HG03432 (cell line): ENCODE results near the gene HLA-F.
A peak's percentile ranks its signal among the peaks of the same experiment; 100 is the strongest.

Source experiments
- ATAC-seq: cut with Tn5 transposase; IDR thresholded peaks from one replicate; pipeline ENCODE4 v1.9.1; 2021; ENCODE audit warnings: mild to moderate bottlenecking, moderate library complexity; ENCODE audit not compliant: unreplicated experiment

HLA-F gene

GRCh38 chr6:29742127-29742526 lies 18.9 kb downstream of the HLA-F start:
- no peak for ATAC-seq

GRCh38 chr6:29743025-29743424 lies 19.8 kb downstream of the HLA-F start:
- ATAC-seq = no peak

- no peak for ATAC-seq
These were observed 20.3 kb downstream of the HLA-F start for GRCh38 chr6:29743568-29743967.

- no peak for ATAC-seq
These were observed 20.9 kb downstream of the HLA-F start for GRCh38 chr6:29744131-29744530.

- ATAC-seq = no peak
These were observed 21.4 kb downstream of the HLA-F start for GRCh38 chr6:29744621-29745020.

- ATAC-seq = no peak
These were observed 22.2 kb downstream of the HLA-F start for GRCh38 chr6:29745386-29745785.

- no peak for ATAC-seq
These were observed 22.7 kb downstream of the HLA-F start for GRCh38 chr6:29745855-29746449.

- no peak for ATAC-seq
These were observed 23.8 kb downstream of the HLA-F start for GRCh38 chr6:29746846-29747687.

GRCh38 chr6:29747688-29748250 lies 24.5 kb downstream of the HLA-F start:
- no peak for ATAC-seq

GRCh38 chr6:29748391-29749307 lies 25.4 kb downstream of the HLA-F start:
- ATAC-seq = peak; percentile 75

- ATAC-seq = peak; percentile 8
These were observed 26.1 kb downstream of the HLA-F start for GRCh38 chr6:29749308-29749662.

- ATAC-seq = no peak
These were observed 26.4 kb downstream of the HLA-F start for GRCh38 chr6:29749668-29750067.

- no peak for ATAC-seq
These were observed 27.5 kb downstream of the HLA-F start for GRCh38 chr6:29750709-29751108.

- ATAC-seq = no peak
These were observed 28.2 kb downstream of the HLA-F start for GRCh38 chr6:29751480-29751879.

- peak; percentile 77 for ATAC-seq
These were observed 29.4 kb downstream of the HLA-F start for GRCh38 chr6:29752451-29753308.

GRCh38 chr6:29753309-29753644 lies 30.0 kb downstream of the HLA-F start:
- no peak for ATAC-seq

- no peak for ATAC-seq
These were observed 32.1 kb downstream of the HLA-F start for GRCh38 chr6:29755295-29755871.

- no peak for ATAC-seq
These were observed 34.0 kb downstream of the HLA-F start for GRCh38 chr6:29757282-29757681.

GRCh38 chr6:29757701-29758293 lies 34.6 kb downstream of the HLA-F start:
- no peak for ATAC-seq

GRCh38 chr6:29758761-29759160 lies 35.5 kb downstream of the HLA-F start:
- ATAC-seq = no peak
